ENCODE data around the gene RPS26.

DNA sequence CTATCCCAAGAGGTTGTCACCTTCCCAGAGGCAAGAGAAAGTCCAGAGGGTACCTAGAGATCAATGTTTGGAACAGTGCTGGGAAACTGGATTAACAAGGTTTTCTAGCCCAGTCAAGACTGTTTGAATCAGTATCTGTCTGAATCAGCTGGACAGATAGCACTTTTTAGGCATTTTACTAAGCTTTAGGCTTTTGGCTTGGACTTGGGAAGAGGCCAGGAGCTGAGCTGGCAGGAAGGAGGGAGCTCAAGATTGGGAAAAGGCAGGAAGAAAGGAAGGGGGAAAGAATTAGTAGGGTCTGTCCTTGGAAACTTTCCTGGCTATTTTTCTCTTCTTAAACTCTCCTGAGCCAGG is 12.6 kb upstream of the RPS26 start:
- TF ChIP-seq, protein P1, sequence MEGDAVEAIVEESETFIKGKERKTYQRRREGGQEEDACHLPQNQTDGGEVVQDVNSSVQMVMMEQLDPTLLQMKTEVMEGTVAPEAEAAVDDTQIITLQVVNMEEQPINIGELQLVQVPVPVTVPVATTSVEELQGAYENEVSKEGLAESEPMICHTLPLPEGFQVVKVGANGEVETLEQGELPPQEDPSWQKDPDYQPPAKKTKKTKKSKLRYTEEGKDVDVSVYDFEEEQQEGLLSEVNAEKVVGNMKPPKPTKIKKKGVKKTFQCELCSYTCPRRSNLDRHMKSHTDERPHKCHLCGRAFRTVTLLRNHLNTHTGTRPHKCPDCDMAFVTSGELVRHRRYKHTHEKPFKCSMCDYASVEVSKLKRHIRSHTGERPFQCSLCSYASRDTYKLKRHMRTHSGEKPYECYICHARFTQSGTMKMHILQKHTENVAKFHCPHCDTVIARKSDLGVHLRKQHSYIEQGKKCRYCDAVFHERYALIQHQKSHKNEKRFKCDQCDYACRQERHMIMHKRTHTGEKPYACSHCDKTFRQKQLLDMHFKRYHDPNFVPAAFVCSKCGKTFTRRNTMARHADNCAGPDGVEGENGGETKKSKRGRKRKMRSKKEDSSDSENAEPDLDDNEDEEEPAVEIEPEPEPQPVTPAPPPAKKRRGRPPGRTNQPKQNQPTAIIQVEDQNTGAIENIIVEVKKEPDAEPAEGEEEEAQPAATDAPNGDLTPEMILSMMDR (IDR thresholded peaks at IDR 0.05) = no peak
- no peak for TF ChIP-seq POLR2AphosphoS5 (IDR thresholded peaks at IDR 0.05)
- no peak for TF ChIP-seq POLR2A (IDR thresholded peaks at IDR 0.05)

Measured in prostate gland (tissue), 2 donors.